ENCODE results near the gene SOX15.

DNA sequence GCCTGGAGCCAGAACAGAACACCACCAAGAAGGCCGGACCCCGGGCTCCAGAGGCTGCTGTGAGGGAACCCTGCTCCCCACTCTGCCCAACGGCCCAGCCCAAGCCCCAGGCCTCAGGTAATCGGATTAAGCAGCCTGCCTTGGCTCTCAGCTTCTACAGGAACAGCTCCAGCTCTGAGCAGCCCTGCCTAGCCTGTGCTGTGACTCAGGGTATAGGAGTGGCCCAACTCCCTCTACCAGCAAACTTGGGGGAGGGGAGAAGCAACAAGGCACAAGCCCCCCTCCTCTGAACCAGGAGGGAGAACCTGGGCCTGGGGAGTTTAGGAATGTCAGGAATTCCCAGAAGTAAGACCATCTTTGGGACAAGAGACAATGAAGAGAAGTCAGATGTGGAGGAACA is 849 bp upstream of the SOX15 start:
- TF ChIP-seq CTCF (IDR thresholded peaks at IDR 0.05) (no peak), POLR2A (IDR thresholded peaks at IDR 0.05) (no peak)

Measured in thyroid gland (tissue), 4 donors.